ENCODE data around the gene CDC42BPG. TPM values are rescaled to one million over a fixed set of nuclear protein-coding genes. Genes with fewer than 3 reads are reported as not detected.

Gene CDC42BPG
- total RNA-seq, 1 experiment from 2014 or later, result 14.5 TPM

DNA sequence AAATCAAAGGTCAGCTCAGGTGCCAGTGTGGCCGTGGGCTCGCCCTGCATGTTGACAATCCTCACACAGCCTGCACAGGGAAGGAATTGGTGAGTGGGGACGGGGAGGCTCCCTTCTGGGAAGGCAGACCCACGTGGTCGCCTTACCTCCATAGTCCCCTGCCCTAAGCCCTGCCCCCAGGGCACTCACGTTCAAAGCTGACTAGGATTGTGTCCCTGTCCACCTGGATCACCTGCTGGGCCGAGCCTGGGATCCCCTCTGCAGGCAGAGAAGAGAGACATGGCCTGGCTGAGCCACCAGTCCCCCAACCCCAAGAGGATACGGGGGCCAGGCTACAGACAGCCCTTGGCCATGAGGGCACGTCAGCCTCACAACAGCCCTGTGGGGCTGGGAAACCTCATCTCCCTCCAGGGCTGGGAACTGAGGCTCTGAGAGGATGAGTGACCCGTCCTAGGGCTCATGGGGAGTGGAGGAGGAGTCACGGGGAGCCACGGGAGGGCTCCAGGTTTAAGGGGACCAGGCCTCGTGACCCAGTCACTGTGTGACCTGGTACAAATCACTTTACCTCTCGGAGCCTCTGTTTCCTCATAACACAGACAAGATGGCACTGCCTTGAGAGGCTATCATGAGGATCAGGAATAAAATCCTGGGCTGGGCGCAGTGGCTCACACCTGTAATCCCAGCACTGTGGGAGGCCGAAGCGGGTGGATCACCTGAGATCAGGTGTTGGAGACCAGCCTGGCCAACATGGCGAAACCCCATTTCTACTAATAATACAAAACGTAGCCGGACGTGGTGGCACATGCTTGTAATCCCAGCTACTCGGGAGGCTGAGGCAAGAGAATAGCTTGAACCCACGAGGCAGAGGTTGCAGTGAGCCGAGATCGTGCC, 54.0 kb downstream of the CDC42BPG start:
- no TSS peak for BruUV-seq (replicated peaks)
- H3K9ac ChIP-seq (ENCODE audit: low read length), result no peak overlapping the region
- POLR2A ChIA-PET (ENCODE audit: unreplicated experiment), result no interaction called here

GRCh38 chr11:64789331-64790204, 54.9 kb downstream of the CDC42BPG start:
- Histone ChIP-seq H3F3A (ENCODE audit: low read length, unreplicated experiment) (no peaks in the 10 kb centered on the region), H3K4me3 (ENCODE audit: low read length) (no peak overlapping the region), H3K9ac (ENCODE audit: low read length) (no peak overlapping the region), H2AFZ (ENCODE audit: low read length) (no peak overlapping the region), H3K36me3 (ENCODE audit: low read depth, low read length) (no peaks in the 10 kb centered on the region; the same call in 1 of the 2 replicates), H3K27ac (ENCODE audit: low read length) (no peak overlapping the region), H3K4me2 (ENCODE audit: low read length) (no peak overlapping the region), H4K20me1 (ENCODE audit: low read length) (no peaks in the 10 kb centered on the region), H3K4me1 (ENCODE audit: insufficient read depth, low read length) (no peaks in the 10 kb centered on the region), H3K27me3 (ENCODE audit: low read length) (no peaks in the 10 kb centered on the region), H3K9me2 (replicated peaks; ENCODE audit: low read length) (no peaks in the 10 kb centered on the region), H3K79me2 (ENCODE audit: low read length) (no peaks in the 10 kb centered on the region), H3K9me3 (ENCODE audit: low read length) (no peaks in the 10 kb centered on the region)
- TSS peak; percentile 45 for BruUV-seq (replicated peaks)
- TF ChIP-seq, protein P1, sequence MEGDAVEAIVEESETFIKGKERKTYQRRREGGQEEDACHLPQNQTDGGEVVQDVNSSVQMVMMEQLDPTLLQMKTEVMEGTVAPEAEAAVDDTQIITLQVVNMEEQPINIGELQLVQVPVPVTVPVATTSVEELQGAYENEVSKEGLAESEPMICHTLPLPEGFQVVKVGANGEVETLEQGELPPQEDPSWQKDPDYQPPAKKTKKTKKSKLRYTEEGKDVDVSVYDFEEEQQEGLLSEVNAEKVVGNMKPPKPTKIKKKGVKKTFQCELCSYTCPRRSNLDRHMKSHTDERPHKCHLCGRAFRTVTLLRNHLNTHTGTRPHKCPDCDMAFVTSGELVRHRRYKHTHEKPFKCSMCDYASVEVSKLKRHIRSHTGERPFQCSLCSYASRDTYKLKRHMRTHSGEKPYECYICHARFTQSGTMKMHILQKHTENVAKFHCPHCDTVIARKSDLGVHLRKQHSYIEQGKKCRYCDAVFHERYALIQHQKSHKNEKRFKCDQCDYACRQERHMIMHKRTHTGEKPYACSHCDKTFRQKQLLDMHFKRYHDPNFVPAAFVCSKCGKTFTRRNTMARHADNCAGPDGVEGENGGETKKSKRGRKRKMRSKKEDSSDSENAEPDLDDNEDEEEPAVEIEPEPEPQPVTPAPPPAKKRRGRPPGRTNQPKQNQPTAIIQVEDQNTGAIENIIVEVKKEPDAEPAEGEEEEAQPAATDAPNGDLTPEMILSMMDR (conservative IDR thresholded peaks at IDR 0.05; ENCODE audit: low read depth, low read length), result no peak
- TF ChIP-seq EZH2 (IDR thresholded peaks at IDR 0.05; ENCODE audit: low read length, unreplicated experiment) (no peak), EZH2phosphoT487 (IDR thresholded peaks at IDR 0.05; ENCODE audit: borderline replicate concordance, low read length) (no peak)
- ChIA-PET CTCF (no interaction called here), POLR2A (ENCODE audit: unreplicated experiment) (no interaction called here)
- ATAC-seq (no peak), DNase-seq (no peak)
- intact Hi-C loops (cut with micrococcal nuclease), result no loop called here

More for the DNA sequence above, 54.0 kb downstream of the CDC42BPG start:
- Histone ChIP-seq H3K4me3 (ENCODE audit: low read length) (no peak overlapping the region), H4K20me1 (ENCODE audit: low read length) (no peaks in the 10 kb centered on the region), H3K79me2 (ENCODE audit: low read length) (no peaks in the 10 kb centered on the region), H3K9me2 (replicated peaks; ENCODE audit: low read length) (no peaks in the 10 kb centered on the region), H3K9me3 (ENCODE audit: low read length) (no peaks in the 10 kb centered on the region), H3K4me2 (ENCODE audit: low read length) (no peak overlapping the region), H3K36me3 (ENCODE audit: low read depth, low read length) (no peaks in the 10 kb centered on the region; the same call in 1 of the 2 replicates), H3K4me1 (ENCODE audit: insufficient read depth, low read length) (no peaks in the 10 kb centered on the region), H2AFZ (ENCODE audit: low read length) (no peak overlapping the region), H3K27me3 (ENCODE audit: low read length) (no peaks in the 10 kb centered on the region), H3K27ac (ENCODE audit: low read length) (no peak overlapping the region), H3F3A (ENCODE audit: low read length, unreplicated experiment) (no peaks in the 10 kb centered on the region)
- CTCF ChIA-PET, result no interaction called here
- DNase-seq, result no peak
- no peak for TF ChIP-seq EZH2phosphoT487 (IDR thresholded peaks at IDR 0.05; ENCODE audit: borderline replicate concordance, low read length)
- no peak for ATAC-seq
- intact Hi-C loops (cut with micrococcal nuclease), result no loop called here

DNA sequence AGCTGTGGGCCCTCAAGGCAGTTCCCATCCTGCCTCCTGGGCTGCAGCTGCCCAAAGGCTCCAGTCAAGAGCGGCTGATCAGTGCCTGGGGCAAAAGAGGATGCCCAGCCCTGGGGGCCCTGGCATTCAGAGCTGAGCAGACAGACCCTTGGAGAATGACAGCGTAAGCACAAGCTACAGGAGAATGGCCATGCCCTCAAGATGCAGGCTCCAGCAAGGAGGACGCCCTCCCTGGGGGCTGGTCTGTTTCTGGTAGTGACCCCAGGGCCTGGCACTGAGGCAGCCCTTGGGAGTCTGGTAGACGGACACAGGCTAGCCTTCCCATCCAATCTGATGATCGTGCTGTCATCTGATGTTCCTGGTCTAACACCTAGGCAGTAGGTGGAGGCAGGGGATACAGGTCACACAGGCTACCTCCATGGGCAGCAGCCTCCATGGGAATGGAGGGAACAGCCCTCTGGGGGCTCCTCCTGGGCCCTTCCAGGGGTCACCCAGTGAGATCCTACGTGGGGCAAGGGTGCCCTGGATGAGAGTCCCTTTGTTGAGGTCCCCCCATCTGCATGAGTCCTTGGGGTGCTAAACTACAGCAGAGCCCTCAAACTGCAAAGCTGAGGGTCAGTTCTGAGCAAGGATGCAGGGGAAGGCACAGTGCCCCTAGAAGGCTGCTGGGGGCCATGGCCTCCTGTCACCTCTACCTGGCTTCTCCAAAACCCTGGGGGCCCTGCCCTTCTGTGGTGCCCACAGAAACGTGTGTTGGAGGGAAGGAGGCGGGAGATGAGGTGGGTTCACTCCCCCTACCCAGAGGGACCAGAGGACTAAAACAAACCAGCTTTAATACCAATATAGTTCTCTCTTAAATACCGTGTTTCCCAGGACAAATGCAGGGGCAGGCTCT, 55.9 kb downstream of the CDC42BPG start:
- intact Hi-C loops (cut with micrococcal nuclease), result no loop called here
- ChIA-PET POLR2A (ENCODE audit: unreplicated experiment) (no interaction called here), CTCF (interaction anchor here (0.6 to 1.0 kb wide), 6 partner anchors 10 to 323 kb away, joined by 3 to 5 read pairs (median 3); partner anchors contain the start of genes SF1 and TM7SF2)
- Histone ChIP-seq H3K9ac (ENCODE audit: low read length) (no peak overlapping the region), H3K36me3 (ENCODE audit: low read depth, low read length) (no peaks in the 10 kb centered on the region; the same call in 1 of the 2 replicates), H3K4me1 (ENCODE audit: insufficient read depth, low read length) (no peaks in the 10 kb centered on the region), H3K27me3 (ENCODE audit: low read length) (no peaks in the 10 kb centered on the region), H3K9me2 (replicated peaks; ENCODE audit: low read length) (no peaks in the 10 kb centered on the region), H3F3A (ENCODE audit: low read length, unreplicated experiment) (no peaks in the 10 kb centered on the region), H3K27ac (ENCODE audit: low read length) (no peak overlapping the region), H3K4me2 (ENCODE audit: low read length) (no peak overlapping the region), H3K9me3 (ENCODE audit: low read length) (no peaks in the 10 kb centered on the region), H4K20me1 (ENCODE audit: low read length) (no peaks in the 10 kb centered on the region), H3K4me3 (ENCODE audit: low read length) (no peak overlapping the region), H3K79me2 (ENCODE audit: low read length) (no peaks in the 10 kb centered on the region), H2AFZ (ENCODE audit: low read length) (no peak overlapping the region)
- no peak for DNase-seq
- no peak for ATAC-seq
- TF ChIP-seq EZH2phosphoT487 (IDR thresholded peaks at IDR 0.05; ENCODE audit: borderline replicate concordance, low read length) (no peak), EZH2 (IDR thresholded peaks at IDR 0.05; ENCODE audit: low read length, unreplicated experiment) (no peak)
- TF ChIP-seq, protein P1 (conservative IDR thresholded peaks at IDR 0.05; ENCODE audit: low read depth, low read length), result no peak
- BruUV-seq (replicated peaks), result no TSS peak

All from PC-3 (cell line).